H9 (cell line): ENCODE measurements around the gene ZIC4. TPM values are rescaled to one million over a fixed set of nuclear protein-coding genes. Genes with fewer than 3 reads are reported as not detected.

Source experiments
- DNase-seq: peaks from one replicate; pipeline ENCODE4 v3.0.0-alpha.2; 2017
- H2AFZ ChIP-seq: one replicate; pipeline ENCODE4 v1.6.1; 2013; ENCODE audit warnings: mild to moderate bottlenecking, low read length, control low read depth, moderate library complexity
- H2AK5ac ChIP-seq: 2 replicates; pipeline ENCODE4 v1.6.1; 2013; ENCODE audit warnings: low read length, control low read depth, mixed read lengths; ENCODE audit not compliant: insufficient read length
- H2BK120ac ChIP-seq: one replicate; pipeline ENCODE4 v1.6.1; 2013; ENCODE audit warnings: low read depth, mild to moderate bottlenecking, low read length, control low read depth, inconsistent platforms; ENCODE audit not compliant: poor library complexity, severe bottlenecking
- H2BK12ac ChIP-seq: 2 replicates; pipeline ENCODE4 v1.6.1; 2013; ENCODE audit warnings: low read length, control low read depth, mixed read lengths, low read depth; ENCODE audit not compliant: insufficient read length
- H2BK15ac ChIP-seq: 2 replicates; pipeline ENCODE4 v1.6.1; 2013; ENCODE audit warnings: low read depth, low read length, control low read depth
- H2BK20ac ChIP-seq: one replicate; pipeline ENCODE4 v1.6.1; 2013; ENCODE audit warnings: low read depth, mild to moderate bottlenecking, low read length, control low read depth, inconsistent platforms; ENCODE audit not compliant: poor library complexity, severe bottlenecking
- H2BK5ac ChIP-seq: 2 replicates; pipeline ENCODE4 v1.6.1; 2013; ENCODE audit warnings: low read length, control low read depth, mixed read lengths; ENCODE audit not compliant: insufficient read length
- H3K14ac ChIP-seq: 2 replicates; pipeline ENCODE4 v1.6.1; 2013; ENCODE audit warnings: low read length, control low read depth; ENCODE audit not compliant: insufficient read depth
- H3K18ac ChIP-seq: 2 replicates; pipeline ENCODE4 v1.6.1; 2013; ENCODE audit warnings: low read depth, mild to moderate bottlenecking, mixed read lengths, low read length, control low read depth; ENCODE audit not compliant: insufficient read length
- H3K23ac ChIP-seq: 2 replicates; pipeline ENCODE4 v1.6.1; 2013; ENCODE audit warnings: low read length, control low read depth, mixed read lengths, low read depth; ENCODE audit not compliant: insufficient read length
- H3K23me2 ChIP-seq: 2 replicates; pipeline ENCODE4 v1.6.1; 2013; ENCODE audit warnings: low read depth, mild to moderate bottlenecking, mixed read lengths, low read length, control low read depth; ENCODE audit not compliant: insufficient read length, poor library complexity, severe bottlenecking
- H3K27ac ChIP-seq: 2 replicates; pipeline ENCODE4 v1.5.1; 2013; ENCODE audit warnings: low read length, control low read depth, mixed read lengths, low read depth; ENCODE audit not compliant: insufficient read length
- H3K27me3 ChIP-seq: 2 replicates; pipeline ENCODE4 v1.6.1; 2013; ENCODE audit warnings: low read length, control low read depth, inconsistent platforms; ENCODE audit not compliant: insufficient read depth
- H3K4ac ChIP-seq: 2 replicates; pipeline ENCODE4 v1.6.1; 2013; ENCODE audit warnings: low read depth, mild to moderate bottlenecking, control low read depth, inconsistent platforms, low read length, moderate library complexity
- H3K4me1 ChIP-seq: 2 replicates; pipeline ENCODE4 v1.6.1; 2013; ENCODE audit warnings: low read length, control low read depth, inconsistent platforms; ENCODE audit not compliant: insufficient read depth
- H3K4me2 ChIP-seq: 2 replicates; pipeline ENCODE4 v1.6.1; 2013; ENCODE audit warnings: low read length, control low read depth, mixed read lengths; ENCODE audit not compliant: insufficient read length, insufficient read depth
- H3K56ac ChIP-seq: 2 replicates; pipeline ENCODE4 v1.6.1; 2013; ENCODE audit warnings: low read depth, mild to moderate bottlenecking, mixed read lengths, low read length, control low read depth; ENCODE audit not compliant: insufficient read length
- H3K79me1 ChIP-seq: 2 replicates; pipeline ENCODE4 v1.6.1; 2013; ENCODE audit warnings: low read depth, mild to moderate bottlenecking, moderate library complexity, low read length, control low read depth, inconsistent platforms; ENCODE audit not compliant: insufficient read depth, poor library complexity, severe bottlenecking
- H3K79me2 ChIP-seq: 2 replicates; pipeline ENCODE4 v1.6.1; 2013; ENCODE audit warnings: low read length, control low read depth, inconsistent platforms; ENCODE audit not compliant: insufficient read depth
- H3K9ac ChIP-seq: 2 replicates; pipeline ENCODE4 v1.6.1; 2013; ENCODE audit warnings: low read length, control low read depth, mixed read lengths; ENCODE audit not compliant: insufficient read length; ENCODE audit errors: extremely low read depth
- H3K9me3 ChIP-seq: one replicate; pipeline ENCODE4 v1.6.1; 2013; ENCODE audit warnings: low read depth, low read length, inconsistent platforms; ENCODE audit not compliant: control insufficient read depth
- H3T11ph ChIP-seq: one replicate; pipeline ENCODE4 v1.6.1; 2013; ENCODE audit warnings: mild to moderate bottlenecking, low read length, control low read depth, inconsistent platforms
- H4K20me1 ChIP-seq: one replicate; pipeline ENCODE4 v1.6.1; 2013; ENCODE audit not compliant: control insufficient read depth, insufficient read length, insufficient read depth
- H4K5ac ChIP-seq: 2 replicates; pipeline ENCODE4 v1.6.1; 2013; ENCODE audit warnings: low read depth, mild to moderate bottlenecking, mixed read lengths, low read length, control low read depth; ENCODE audit not compliant: insufficient read length
- H4K8ac ChIP-seq: replicated peaks from 2 replicates; pipeline ENCODE4 v1.6.1; 2013; ENCODE audit warnings: low read length, control low read depth, mixed read lengths, low read depth; ENCODE audit not compliant: insufficient read length
- H4K91ac ChIP-seq: 2 replicates; pipeline ENCODE4 v1.6.1; 2013; ENCODE audit warnings: low read depth, mild to moderate bottlenecking, moderate library complexity, mixed read lengths, low read length, control low read depth; ENCODE audit not compliant: insufficient read length
- H3K27ac Mint-ChIP-seq, 3 experiments: 2 replicates in 2 of 3; 3 replicates in 1 of 3; pipeline ENCODE4 v1.8.0; 2020 to 2021; ENCODE audit warnings: mixed read lengths in 3 of 3, mild to moderate bottlenecking in 1 of 3, moderate library complexity in 1 of 3
- H3K27me3 Mint-ChIP-seq: 2 replicates; pipeline ENCODE4 v1.8.0; 2021; ENCODE audit warnings: low read depth, mild to moderate bottlenecking, moderate library complexity, mixed read lengths
- H3K36me3 Mint-ChIP-seq, 3 experiments: 2 replicates in 2 of 3; 3 replicates in 1 of 3; pipeline ENCODE4 v1.8.0; 2020 to 2021; ENCODE audit warnings: low read depth in 3 of 3, mixed read lengths in 3 of 3; ENCODE audit not compliant: insufficient read depth in 1 of 3
- H3K4me1 Mint-ChIP-seq, 2 experiments: 2 replicates each; pipeline ENCODE4 v1.8.0; 2020; ENCODE audit warnings: mixed read lengths in 2 of 2
- H3K4me3 Mint-ChIP-seq, 2 experiments: 2 replicates in 1 of 2; 3 replicates in 1 of 2; pipeline ENCODE4 v1.8.0; 2020 to 2021; ENCODE audit warnings: mild to moderate bottlenecking in 2 of 2, mixed read lengths in 2 of 2, moderate library complexity in 1 of 2
- H3K9me3 Mint-ChIP-seq, 2 experiments: 2 replicates in 1 of 2; 3 replicates in 1 of 2; pipeline ENCODE4 v1.8.0; 2020; ENCODE audit warnings: mild to moderate bottlenecking in 2 of 2, mixed read lengths in 2 of 2, moderate library complexity in 1 of 2
- CTCF ChIP-seq: fragments of 200-600 bp; sonication (generic); conservative IDR thresholded peaks from 3 replicates; pipeline ENCODE4 v1.8.0; 2021; ENCODE audit warnings: antibody characterized with exemption, mild to moderate bottlenecking
- WGBS: extraction: QIAGEN DNeasy Blood & Tissue Kit; methylation state at CpG from one replicate; pipeline ENCODE4 v1.1.7; 2013; ENCODE audit warnings: missing lambda C conversion rate, low lambda C conversion rate, mixed read lengths; ENCODE audit not compliant: insufficient read length; ENCODE audit errors: extremely low coverage; 5-methylcytosine and 5-hydroxymethylcytosine counted together
- total RNA-seq: library from RNA; stranded (reverse); gene quantifications from 2 replicates; pipeline ENCODE4 v1.2.1, GENCODE V29; 2021

ZIC4 gene
- total RNA-seq, 1 experiment from 2014 or later: not detected

DNA sequence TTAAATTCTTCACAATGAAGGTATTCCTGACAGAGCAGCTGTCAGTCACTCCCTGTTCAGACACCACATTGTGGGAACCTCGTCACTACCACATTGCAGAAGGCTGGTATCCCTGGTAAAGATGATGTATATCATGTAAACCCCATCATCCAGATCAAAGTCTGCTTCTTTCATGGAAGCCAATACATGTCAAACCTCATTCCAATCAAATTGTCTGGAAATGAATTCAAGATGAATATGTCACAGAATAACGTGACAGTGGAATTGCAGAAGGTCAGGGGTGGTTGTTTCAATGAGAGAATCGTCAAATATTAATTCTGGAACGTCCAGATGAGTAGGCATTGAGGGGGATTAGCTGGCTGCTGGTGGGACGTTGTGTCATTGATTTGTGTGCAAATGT, 4.2 kb downstream of the ZIC4 start:
- Mint-ChIP-seq H3K4me1 (peaks cover 42 to 83% of the 10 kb centered on the region in 2 experiments), H3K27ac (no peak overlapping the region), H3K4me3 (no peak overlapping the region; a peak in 1 of 5 replicates), H3K9me3 (peaks cover 3% of the 10 kb centered on the region in 2 experiments; a peak in 4 of 5 replicates), H3K36me3 (no peaks in the 10 kb centered on the region; a peak in 2 of 7 replicates), H3K27me3 (peaks cover 100% of the 10 kb centered on the region)
- Histone ChIP-seq H3K9ac (no peak overlapping the region), H3K4me2 (no peak overlapping the region), H3K23me2 (peaks cover 13% of the 10 kb centered on the region), H2AFZ (no peak overlapping the region), H3K4me1 (peaks cover 14% of the 10 kb centered on the region), H3K18ac (no peak overlapping the region), H3K14ac (no peak overlapping the region), H3K79me1 (no peaks in the 10 kb centered on the region), H3T11ph (no peak overlapping the region), H2AK5ac (no peak overlapping the region), H3K27ac (no peak overlapping the region), H2BK5ac (no peak overlapping the region), H4K20me1 (no peaks in the 10 kb centered on the region), H3K4ac (no peak overlapping the region), H2BK15ac (no peak overlapping the region), H2BK120ac (no peak overlapping the region), H3K56ac (no peak overlapping the region), H2BK12ac (no peak overlapping the region), H4K8ac (no peak overlapping the region), H4K5ac (no peak overlapping the region), H4K91ac (no peak overlapping the region), H3K23ac (no peak overlapping the region), H3K9me3 (no peaks in the 10 kb centered on the region), H3K27me3 (peaks cover 63% of the 10 kb centered on the region), H3K79me2 (no peaks in the 10 kb centered on the region), H2BK20ac (no peak overlapping the region)
- no peak for DNase-seq
- WGBS: no CpG with 5 or more reads among the region's 5 CpGs
- no peak for TF ChIP-seq CTCF
